H1 (cell line): ENCODE measurements around the gene PPP1R12A. TPM values are rescaled to one million over a fixed set of nuclear protein-coding genes. Genes with fewer than 3 reads are reported as not detected.

ENCODE experiments used
- CTCF ChIA-PET: fragments of 300-600 bp; sonication (Branson Sonifier 250); formaldehyde crosslinking; loops from one replicate; lab custom pipeline; 2021; ENCODE audit not compliant: partially characterized antibody; lab: Charles Lee
- POLR2A ChIA-PET: fragments of 300-600 bp; sonication (Branson Sonifier 250); formaldehyde crosslinking; loops from one replicate; lab custom pipeline; 2021; ENCODE audit warnings: inconsistent platforms; ENCODE audit not compliant: partially characterized antibody; lab: Charles Lee
- DNase-seq, 2 experiments: peaks; one replicate each; pipeline versions ENCODE4 v3.0.0 to v3.0.0-alpha.2; 2010 to 2022; ENCODE audit warnings: low spot score in 2 of 2, low read depth in 1 of 2, mixed read lengths in 1 of 2
- FAIRE-seq: peaks from 2 replicates; lab custom pipeline; 2011; peaks lifted over from hg19 to GRCh38; lab: Jason Lieb, UNC
- H2AFZ ChIP-seq: 2 replicates; pipeline ENCODE4 v1.8.1; 2012; ENCODE audit warnings: low read length, inconsistent platforms
- H2AK5ac ChIP-seq: 2 replicates; pipeline ENCODE4 v1.6.1; 2013; ENCODE audit warnings: low read depth, low read length
- H2BK120ac ChIP-seq: replicated peaks from 2 replicates; pipeline ENCODE3; 2013; ENCODE audit warnings: low read depth, low read length, inconsistent platforms
- H2BK12ac ChIP-seq: 2 replicates; pipeline ENCODE4 v1.6.1; 2013; ENCODE audit warnings: low read depth, low read length
- H2BK15ac ChIP-seq: 2 replicates; pipeline ENCODE4 v1.6.1; 2013; ENCODE audit warnings: low read length
- H2BK20ac ChIP-seq: 2 replicates; pipeline ENCODE4 v1.6.1; 2013; ENCODE audit warnings: low read length
- H2BK5ac ChIP-seq: 2 replicates; pipeline ENCODE4 v1.6.1; 2013; ENCODE audit warnings: low read depth, low read length
- H3K14ac ChIP-seq: 2 replicates; pipeline ENCODE4 v1.6.1; 2013; ENCODE audit warnings: inconsistent platforms; ENCODE audit not compliant: insufficient read length
- H3K18ac ChIP-seq: 2 replicates; pipeline ENCODE4 v1.6.1; 2013; ENCODE audit warnings: low read length; ENCODE audit errors: extremely low read depth
- H3K23ac ChIP-seq: 2 replicates; pipeline ENCODE4 v1.6.1; 2013; ENCODE audit warnings: inconsistent platforms; ENCODE audit not compliant: insufficient read length
- H3K23me2 ChIP-seq: 2 replicates; pipeline ENCODE4 v1.6.1; 2013; ENCODE audit warnings: low read depth, low read length
- H3K27ac ChIP-seq: 2 replicates; pipeline ENCODE4 v1.6.1; 2011; ENCODE audit warnings: low read depth, low read length, inconsistent platforms
- H3K27me3 ChIP-seq, 4 experiments: replicated peaks in 1 of 4; 1 replicate in 1 of 4; 2 replicates in 3 of 4; pipeline versions ENCODE4 v1.6.1 to v1.8.1; 2011 to 2013; ENCODE audit warnings: low read length in 3 of 4, mild to moderate bottlenecking in 3 of 4, inconsistent platforms in 2 of 4, mixed read lengths in 2 of 4, moderate library complexity in 1 of 4; ENCODE audit not compliant: control insufficient read depth in 3 of 4, insufficient read depth in 3 of 4; ENCODE audit errors: extremely low read depth in 1 of 4
- H3K36me3 ChIP-seq, 4 experiments: 2 replicates each; pipeline versions ENCODE4 v1.6.1 to v1.8.1; 2011 to 2013; ENCODE audit warnings: mild to moderate bottlenecking in 4 of 4, low read length in 3 of 4, moderate library complexity in 2 of 4, control low read depth in 1 of 4, inconsistent platforms in 1 of 4; ENCODE audit not compliant: insufficient read depth in 4 of 4, control insufficient read depth in 2 of 4
- H3K4ac ChIP-seq: replicated peaks from 2 replicates; pipeline ENCODE3; 2013; ENCODE audit warnings: low read length, low read depth, mixed read lengths, inconsistent platforms; ENCODE audit not compliant: insufficient read length
- H3K4me1 ChIP-seq, 4 experiments: replicated peaks in 1 of 4; 1 replicate in 1 of 4; 2 replicates in 3 of 4; pipeline versions ENCODE4 v1.6.1 to v1.8.1; 2011 to 2013; ENCODE audit warnings: low read length in 3 of 4, inconsistent platforms in 2 of 4, mixed read lengths in 1 of 4; ENCODE audit not compliant: insufficient read depth in 4 of 4, control insufficient read depth in 3 of 4
- H3K4me2 ChIP-seq, 2 experiments: 2 replicates each; pipeline versions ENCODE4 v1.6.1 to v1.8.1; 2011 to 2013; ENCODE audit warnings: low read depth in 2 of 2, low read length in 2 of 2, control low read depth in 1 of 2, inconsistent platforms in 1 of 2, mild to moderate bottlenecking in 1 of 2; ENCODE audit not compliant: insufficient read depth in 1 of 2
- H3K4me3 ChIP-seq, 4 experiments: fragments of 200-600, 300-600 bp in 1 of 4; sonication (generic), shearing (Covaris generic), sonication (Bioruptor Twin) in 1 of 4; 2 replicates each; pipeline versions ENCODE4 v1.5.1 to v1.8.1; 2011 to 2016; ENCODE audit warnings: low read length in 4 of 4, low read depth in 3 of 4, control low read depth in 2 of 4, inconsistent platforms in 2 of 4, mild to moderate bottlenecking in 2 of 4, mixed read lengths in 1 of 4, moderate library complexity in 1 of 4; ENCODE audit not compliant: insufficient read depth in 2 of 4; ENCODE audit errors: extremely low read depth in 1 of 4
- H3K56ac ChIP-seq: replicated peaks from 2 replicates; pipeline ENCODE3; 2013; ENCODE audit warnings: low read depth, mild to moderate bottlenecking, mixed read lengths, low read length, inconsistent platforms; ENCODE audit not compliant: insufficient read length
- H3K79me1 ChIP-seq: 2 replicates; pipeline ENCODE4 v1.6.1; 2013; ENCODE audit warnings: low read depth, low read length, control low read depth
- H3K79me2 ChIP-seq, 2 experiments: 2 replicates each; pipeline versions ENCODE4 v1.6.1 to v1.8.1; 2012 to 2013; ENCODE audit warnings: low read length in 2 of 2, mild to moderate bottlenecking in 2 of 2, inconsistent platforms in 1 of 2; ENCODE audit not compliant: insufficient read depth in 2 of 2, control insufficient read depth in 1 of 2
- H3K9ac ChIP-seq, 4 experiments: replicated peaks in 1 of 4; 1 replicate in 1 of 4; 2 replicates in 3 of 4; pipeline versions ENCODE4 v1.6.1 to v1.8.1; 2011 to 2013; ENCODE audit warnings: low read depth in 3 of 4, low read length in 3 of 4, control low read depth in 2 of 4, mild to moderate bottlenecking in 2 of 4, moderate library complexity in 2 of 4, inconsistent platforms in 1 of 4; ENCODE audit errors: extremely low read depth in 1 of 4
- H3K9me3 ChIP-seq, 2 experiments: 2 replicates each; pipeline versions ENCODE4 v1.6.1 to v1.8.1; 2012 to 2013; ENCODE audit warnings: mild to moderate bottlenecking in 2 of 2, moderate library complexity in 2 of 2, control low read depth in 1 of 2, inconsistent platforms in 1 of 2, low read depth in 1 of 2, low read length in 1 of 2, mixed read lengths in 1 of 2; ENCODE audit not compliant: insufficient read depth in 2 of 2
- H4K20me1 ChIP-seq, 2 experiments: replicated peaks in 1 of 2; 2 replicates each; pipeline versions ENCODE3 to v1.8.1; 2011 to 2013; ENCODE audit warnings: inconsistent platforms in 2 of 2, low read length in 2 of 2, mild to moderate bottlenecking in 1 of 2; ENCODE audit not compliant: insufficient read depth in 2 of 2, control insufficient read depth in 1 of 2
- H4K5ac ChIP-seq: 2 replicates; pipeline ENCODE4 v1.6.1; 2013; ENCODE audit warnings: low read length, low read depth, mixed read lengths, inconsistent platforms; ENCODE audit not compliant: insufficient read length
- H4K8ac ChIP-seq: 2 replicates; pipeline ENCODE4 v1.8.0; 2013; ENCODE audit warnings: mild to moderate bottlenecking, moderate library complexity, low read length, inconsistent platforms; ENCODE audit not compliant: insufficient read depth; ENCODE audit errors: extremely low read depth
- H4K91ac ChIP-seq: replicated peaks from 2 replicates; pipeline ENCODE3; 2013; ENCODE audit warnings: low read length, mixed read lengths, inconsistent platforms; ENCODE audit not compliant: insufficient read length
- BACH1 ChIP-seq: IDR thresholded peaks from 2 replicates; pipeline ENCODE4 v1.6.1; 2012; ENCODE audit warnings: low read length, improper control_type of control experiment
- BCL11A ChIP-seq, 2 experiments: IDR thresholded peaks; one replicate each; pipeline ENCODE4 v1.6.1; 2011; ENCODE audit warnings: low read depth in 2 of 2, low read length in 2 of 2, mild to moderate bottlenecking in 2 of 2
- BRCA1 ChIP-seq: IDR thresholded peaks from 2 replicates; pipeline ENCODE4 v1.6.1; 2012; ENCODE audit warnings: low read depth, low read length, improper control_type of control experiment
- CBX8 ChIP-seq: fragments of 300-800, 300-1000 bp; sonication (generic); IDR thresholded peaks from 2 replicates; pipeline ENCODE4 v1.7.1; 2016; ENCODE audit warnings: low read depth, low read length, borderline replicate concordance
- CHD1 ChIP-seq: IDR thresholded peaks from 2 replicates; pipeline ENCODE4 v1.6.1; 2012; ENCODE audit warnings: low read depth, low read length, improper control_type of control experiment
- KDM4A ChIP-seq: IDR thresholded peaks from one replicate; pipeline ENCODE4 v1.7.1; 2012; ENCODE audit warnings: low read depth, mild to moderate bottlenecking, moderate library complexity, low read length, inconsistent platforms; ENCODE audit not compliant: severe bottlenecking
- SP2 ChIP-seq: IDR thresholded peaks from 2 replicates; pipeline ENCODE4 v1.6.1; 2012; ENCODE audit warnings: mild to moderate bottlenecking, low read length, inconsistent platforms
- SRF ChIP-seq: IDR thresholded peaks from 2 replicates; pipeline ENCODE4 v1.6.1; 2011; ENCODE audit warnings: mild to moderate bottlenecking, low read depth, low read length, moderate library complexity
- TAF1 ChIP-seq: IDR thresholded peaks from 2 replicates; pipeline ENCODE4 v1.6.1; 2011; ENCODE audit warnings: mild to moderate bottlenecking, low read depth, low read length
- TBP ChIP-seq: IDR thresholded peaks from 2 replicates; pipeline ENCODE4 v1.6.1; 2011; ENCODE audit warnings: low read depth, low read length, improper control_type of control experiment
- TEAD4 ChIP-seq: IDR thresholded peaks from 2 replicates; pipeline ENCODE4 v1.6.1; 2012; ENCODE audit warnings: low read depth, low read length, inconsistent platforms, mixed read lengths
- ZNF274 ChIP-seq: IDR thresholded peaks from 2 replicates; pipeline ENCODE4 v1.7.0; 2012; ENCODE audit warnings: low read length, borderline replicate concordance; ENCODE audit errors: extremely low read depth
- WGBS, 2 experiments: shearing (Covaris generic) in 1 of 2; methylation state at CpG; one replicate each; pipeline versions ENCODE4 v1.1.6 to v1.1.7; 2013 to 2015; ENCODE audit warnings: low lambda C conversion rate in 2 of 2, mixed read lengths in 2 of 2, inconsistent platforms in 1 of 2, low coverage in 1 of 2, missing lambda C conversion rate in 1 of 2; ENCODE audit not compliant: insufficient replicate concordance in 2 of 2, insufficient coverage in 1 of 2, insufficient read length in 1 of 2; ENCODE audit errors: extremely low coverage in 1 of 2, missing lambda C conversion rate in 1 of 2; 5-methylcytosine and 5-hydroxymethylcytosine counted together
- polyA plus RNA-seq, 7 experiments: library from polyadenylated mRNA; depleted of rRNA in 3 of 7; stranded (reverse) in 5 of 7; unstranded in 2 of 7; fragments of >200 nt in 5 of 7; fragments of 200-250 nt in 2 of 7; gene quantifications; 1 replicate in 5 of 7; 2 replicates in 1 of 7; 4 replicates in 1 of 7; pipeline versions ENCODE4 v1.2.1 to v1.2.3, GENCODE V29; 2011 to 2013; ENCODE audit warnings: missing spikeins in 2 of 7, mixed read lengths in 2 of 7
- total RNA-seq: library from RNA; stranded (reverse); fragmentation: NEBNext Ultra II Directional; extraction: Animal tissue kit (Norgen Biotek cat#: 25700); gene quantifications from 2 replicates; pipeline ENCODE4 v1.2.1, GENCODE V29; 2021

Gene PPP1R12A
- total and polyA plus RNA-seq, 2 of the 8 experiments (the other 6 are each of a cell fraction or from before 2014, with no cell fraction given), result 14.7 to 81.5 TPM

DNA sequence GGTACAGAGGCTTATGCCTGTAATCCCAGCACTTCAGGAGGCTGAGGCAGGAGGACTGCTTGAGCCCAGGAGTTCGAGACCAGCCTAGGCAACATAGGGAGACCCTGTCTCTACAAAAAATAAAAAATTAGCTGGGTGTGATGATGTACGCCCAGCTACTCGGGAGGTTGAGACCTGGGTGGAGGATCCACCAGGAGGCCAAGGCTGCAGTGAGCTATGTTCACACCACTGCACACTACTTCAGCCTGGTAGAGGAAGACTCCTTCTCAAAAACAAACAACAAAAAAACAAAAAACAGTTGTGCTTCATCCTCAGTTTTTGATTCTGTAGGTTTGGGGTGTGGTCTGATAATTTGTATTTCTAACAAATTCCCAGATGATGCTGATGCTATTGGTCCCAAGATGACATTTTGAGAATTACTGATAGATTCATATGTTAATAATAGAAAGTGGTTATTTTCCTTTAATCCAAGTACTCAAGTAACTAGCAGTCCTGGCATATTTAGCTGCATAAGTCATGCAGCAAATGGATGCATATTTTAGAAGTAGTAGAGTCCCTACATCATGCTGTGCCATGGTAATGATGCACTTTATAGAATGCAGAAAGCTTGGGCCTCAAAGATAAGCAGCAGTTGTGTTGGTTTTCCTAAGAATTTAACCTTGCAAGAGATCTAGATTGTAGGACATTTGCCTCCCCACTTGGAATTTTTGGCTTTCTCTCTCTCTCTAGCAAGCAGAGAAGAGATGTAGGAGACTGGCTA lies 168.0 kb downstream of the PPP1R12A start:
- ChIA-PET POLR2A (no interaction called here), CTCF (interaction anchor here (0.5 to 1.9 kb wide), 5 partner anchors 9 to 184 kb away, joined by 3 to 5 read pairs (median 4); no protein-coding TSS in a partner anchor)
- TF ChIP-seq SRF (no peak), ZNF274 (no peak), BACH1 (no peak), TEAD4 (no peak), KDM4A (no peak), BRCA1 (no peak), TBP (no peak), SP2 (no peak), BCL11A (IDR thresholded peaks at IDR 0.05; ENCODE audit: low read depth in 2 of 2, low read length in 2 of 2) (no peak), CHD1 (no peak), TAF1 (no peak), CBX8 (no peak)
- Histone ChIP-seq H3K27ac (no peak overlapping the region), H3K4me2 (no peak overlapping the region), H4K20me1 (no peaks in the 10 kb centered on the region), H3K9me3 (no peaks in the 10 kb centered on the region), H3K36me3 (no peaks in the 10 kb centered on the region), H2AK5ac (no peak overlapping the region), H3K18ac (no peak overlapping the region), H3K79me1 (no peaks in the 10 kb centered on the region), H3K56ac (no peak overlapping the region), H3K14ac (no peak overlapping the region), H3K4ac (no peak overlapping the region), H3K4me1 (no peaks in the 10 kb centered on the region), H2BK15ac (no peak overlapping the region), H3K4me3 (no peak overlapping the region), H2BK12ac (no peak overlapping the region), H2BK5ac (no peak overlapping the region), H3K23me2 (no peaks in the 10 kb centered on the region), H4K91ac (no peak overlapping the region), H3K79me2 (no peaks in the 10 kb centered on the region), H3K23ac (no peak overlapping the region), H4K5ac (no peak overlapping the region), H2BK120ac (no peak overlapping the region), H3K9ac (no peak overlapping the region), H2AFZ (no peak overlapping the region), H4K8ac (no peak overlapping the region), H3K27me3 (no peaks in the 10 kb centered on the region), H2BK20ac (no peak overlapping the region)
- DNase-seq (no peak), FAIRE-seq (no peak)
- WGBS, 2 experiments, result 87% methylated on average over 3 of the region's 3 CpGs; no CpG with 5 or more reads in 1 of the 2 experiments
